H1 (cell line): ENCODE data around the gene VWA3B. TPM values are rescaled to one million over a fixed set of nuclear protein-coding genes. Genes with fewer than 3 reads are reported as not detected.

Experiments
- EZH2 ChIP-seq: fragments of 200-600 bp; sonication (generic); IDR thresholded peaks from 2 replicates; pipeline ENCODE4 v1.7.1; 2012; ENCODE audit warnings: low read depth, mild to moderate bottlenecking, moderate library complexity, low read length, inconsistent platforms; ENCODE audit not compliant: severe bottlenecking
- KDM4A ChIP-seq: IDR thresholded peaks from one replicate; pipeline ENCODE4 v1.7.1; 2012; ENCODE audit warnings: low read depth, mild to moderate bottlenecking, moderate library complexity, low read length, inconsistent platforms; ENCODE audit not compliant: severe bottlenecking
- SUZ12 ChIP-seq: fragments of 200-600 bp; sonication (generic); IDR thresholded peaks from 2 replicates; pipeline ENCODE4 v1.6.1; 2012; ENCODE audit warnings: mild to moderate bottlenecking, inconsistent platforms, low read length, moderate library complexity, mixed read lengths
- polyA plus RNA-seq, 7 experiments: library from polyadenylated mRNA; depleted of rRNA in 3 of 7; stranded (reverse) in 5 of 7; unstranded in 2 of 7; fragments of >200 nt in 5 of 7; fragments of 200-250 nt in 2 of 7; gene quantifications; 1 replicate in 5 of 7; 2 replicates in 1 of 7; 4 replicates in 1 of 7; pipeline versions ENCODE4 v1.2.1 to v1.2.3, GENCODE V29; 2011 to 2013; ENCODE audit warnings: missing spikeins in 2 of 7, mixed read lengths in 2 of 7
- total RNA-seq: library from RNA; stranded (reverse); fragmentation: NEBNext Ultra II Directional; extraction: Animal tissue kit (Norgen Biotek cat#: 25700); gene quantifications from 2 replicates; pipeline ENCODE4 v1.2.1, GENCODE V29; 2021
- TF ChIP-seq, protein P1 (sequence below): fragments of 300-600 bp; sonication (generic); IDR thresholded peaks from 2 replicates; pipeline ENCODE4 v1.7.1; 2012; ENCODE audit warnings: low read length, moderate library complexity, mild to moderate bottlenecking, inconsistent platforms; ENCODE audit not compliant: insufficient replicate concordance
- TF ChIP-seq, protein P2 (sequence below): IDR thresholded peaks from 2 replicates; pipeline ENCODE4 v1.6.1; 2011; ENCODE audit warnings: low read length, improper control_type of control experiment

VWA3B gene
- total and polyA plus RNA-seq, 2 of the 8 experiments (the other 6 are each of a cell fraction or from before 2014, with no cell fraction given): not detected

DNA sequence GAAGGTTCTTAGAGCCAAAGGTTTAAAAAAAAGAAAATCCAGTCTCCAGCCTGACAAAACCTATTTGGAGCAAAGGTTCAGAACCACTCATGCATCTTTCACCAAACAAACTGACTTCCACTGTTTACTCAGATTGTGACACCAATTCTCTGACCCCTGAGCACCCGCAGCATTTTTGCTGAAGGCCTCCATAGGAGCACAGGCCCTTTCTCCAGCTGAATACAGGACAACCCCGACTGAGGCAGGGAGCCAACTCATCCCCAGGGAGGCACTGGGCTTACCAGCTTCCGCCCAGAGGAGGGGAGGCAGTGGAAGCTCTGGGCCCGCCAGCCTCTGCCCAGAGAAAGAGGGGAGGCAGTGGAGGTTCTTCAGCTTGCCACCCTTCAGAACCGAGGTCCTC, 208.3 kb downstream of the VWA3B start (continued):
- TF ChIP-seq, protein P1, sequence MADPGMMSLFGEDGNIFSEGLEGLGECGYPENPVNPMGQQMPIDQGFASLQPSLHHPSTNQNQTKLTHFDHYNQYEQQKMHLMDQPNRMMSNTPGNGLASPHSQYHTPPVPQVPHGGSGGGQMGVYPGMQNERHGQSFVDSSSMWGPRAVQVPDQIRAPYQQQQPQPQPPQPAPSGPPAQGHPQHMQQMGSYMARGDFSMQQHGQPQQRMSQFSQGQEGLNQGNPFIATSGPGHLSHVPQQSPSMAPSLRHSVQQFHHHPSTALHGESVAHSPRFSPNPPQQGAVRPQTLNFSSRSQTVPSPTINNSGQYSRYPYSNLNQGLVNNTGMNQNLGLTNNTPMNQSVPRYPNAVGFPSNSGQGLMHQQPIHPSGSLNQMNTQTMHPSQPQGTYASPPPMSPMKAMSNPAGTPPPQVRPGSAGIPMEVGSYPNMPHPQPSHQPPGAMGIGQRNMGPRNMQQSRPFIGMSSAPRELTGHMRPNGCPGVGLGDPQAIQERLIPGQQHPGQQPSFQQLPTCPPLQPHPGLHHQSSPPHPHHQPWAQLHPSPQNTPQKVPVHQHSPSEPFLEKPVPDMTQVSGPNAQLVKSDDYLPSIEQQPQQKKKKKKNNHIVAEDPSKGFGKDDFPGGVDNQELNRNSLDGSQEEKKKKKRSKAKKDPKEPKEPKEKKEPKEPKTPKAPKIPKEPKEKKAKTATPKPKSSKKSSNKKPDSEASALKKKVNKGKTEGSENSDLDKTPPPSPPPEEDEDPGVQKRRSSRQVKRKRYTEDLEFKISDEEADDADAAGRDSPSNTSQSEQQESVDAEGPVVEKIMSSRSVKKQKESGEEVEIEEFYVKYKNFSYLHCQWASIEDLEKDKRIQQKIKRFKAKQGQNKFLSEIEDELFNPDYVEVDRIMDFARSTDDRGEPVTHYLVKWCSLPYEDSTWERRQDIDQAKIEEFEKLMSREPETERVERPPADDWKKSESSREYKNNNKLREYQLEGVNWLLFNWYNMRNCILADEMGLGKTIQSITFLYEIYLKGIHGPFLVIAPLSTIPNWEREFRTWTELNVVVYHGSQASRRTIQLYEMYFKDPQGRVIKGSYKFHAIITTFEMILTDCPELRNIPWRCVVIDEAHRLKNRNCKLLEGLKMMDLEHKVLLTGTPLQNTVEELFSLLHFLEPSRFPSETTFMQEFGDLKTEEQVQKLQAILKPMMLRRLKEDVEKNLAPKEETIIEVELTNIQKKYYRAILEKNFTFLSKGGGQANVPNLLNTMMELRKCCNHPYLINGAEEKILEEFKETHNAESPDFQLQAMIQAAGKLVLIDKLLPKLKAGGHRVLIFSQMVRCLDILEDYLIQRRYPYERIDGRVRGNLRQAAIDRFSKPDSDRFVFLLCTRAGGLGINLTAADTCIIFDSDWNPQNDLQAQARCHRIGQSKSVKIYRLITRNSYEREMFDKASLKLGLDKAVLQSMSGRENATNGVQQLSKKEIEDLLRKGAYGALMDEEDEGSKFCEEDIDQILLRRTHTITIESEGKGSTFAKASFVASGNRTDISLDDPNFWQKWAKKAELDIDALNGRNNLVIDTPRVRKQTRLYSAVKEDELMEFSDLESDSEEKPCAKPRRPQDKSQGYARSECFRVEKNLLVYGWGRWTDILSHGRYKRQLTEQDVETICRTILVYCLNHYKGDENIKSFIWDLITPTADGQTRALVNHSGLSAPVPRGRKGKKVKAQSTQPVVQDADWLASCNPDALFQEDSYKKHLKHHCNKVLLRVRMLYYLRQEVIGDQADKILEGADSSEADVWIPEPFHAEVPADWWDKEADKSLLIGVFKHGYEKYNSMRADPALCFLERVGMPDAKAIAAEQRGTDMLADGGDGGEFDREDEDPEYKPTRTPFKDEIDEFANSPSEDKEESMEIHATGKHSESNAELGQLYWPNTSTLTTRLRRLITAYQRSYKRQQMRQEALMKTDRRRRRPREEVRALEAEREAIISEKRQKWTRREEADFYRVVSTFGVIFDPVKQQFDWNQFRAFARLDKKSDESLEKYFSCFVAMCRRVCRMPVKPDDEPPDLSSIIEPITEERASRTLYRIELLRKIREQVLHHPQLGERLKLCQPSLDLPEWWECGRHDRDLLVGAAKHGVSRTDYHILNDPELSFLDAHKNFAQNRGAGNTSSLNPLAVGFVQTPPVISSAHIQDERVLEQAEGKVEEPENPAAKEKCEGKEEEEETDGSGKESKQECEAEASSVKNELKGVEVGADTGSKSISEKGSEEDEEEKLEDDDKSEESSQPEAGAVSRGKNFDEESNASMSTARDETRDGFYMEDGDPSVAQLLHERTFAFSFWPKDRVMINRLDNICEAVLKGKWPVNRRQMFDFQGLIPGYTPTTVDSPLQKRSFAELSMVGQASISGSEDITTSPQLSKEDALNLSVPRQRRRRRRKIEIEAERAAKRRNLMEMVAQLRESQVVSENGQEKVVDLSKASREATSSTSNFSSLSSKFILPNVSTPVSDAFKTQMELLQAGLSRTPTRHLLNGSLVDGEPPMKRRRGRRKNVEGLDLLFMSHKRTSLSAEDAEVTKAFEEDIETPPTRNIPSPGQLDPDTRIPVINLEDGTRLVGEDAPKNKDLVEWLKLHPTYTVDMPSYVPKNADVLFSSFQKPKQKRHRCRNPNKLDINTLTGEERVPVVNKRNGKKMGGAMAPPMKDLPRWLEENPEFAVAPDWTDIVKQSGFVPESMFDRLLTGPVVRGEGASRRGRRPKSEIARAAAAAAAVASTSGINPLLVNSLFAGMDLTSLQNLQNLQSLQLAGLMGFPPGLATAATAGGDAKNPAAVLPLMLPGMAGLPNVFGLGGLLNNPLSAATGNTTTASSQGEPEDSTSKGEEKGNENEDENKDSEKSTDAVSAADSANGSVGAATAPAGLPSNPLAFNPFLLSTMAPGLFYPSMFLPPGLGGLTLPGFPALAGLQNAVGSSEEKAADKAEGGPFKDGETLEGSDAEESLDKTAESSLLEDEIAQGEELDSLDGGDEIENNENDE: no peak
- TF ChIP-seq EZH2: no peak
- no peak for TF ChIP-seq KDM4A
- no peak for TF ChIP-seq SUZ12
- TF ChIP-seq, protein P2, sequence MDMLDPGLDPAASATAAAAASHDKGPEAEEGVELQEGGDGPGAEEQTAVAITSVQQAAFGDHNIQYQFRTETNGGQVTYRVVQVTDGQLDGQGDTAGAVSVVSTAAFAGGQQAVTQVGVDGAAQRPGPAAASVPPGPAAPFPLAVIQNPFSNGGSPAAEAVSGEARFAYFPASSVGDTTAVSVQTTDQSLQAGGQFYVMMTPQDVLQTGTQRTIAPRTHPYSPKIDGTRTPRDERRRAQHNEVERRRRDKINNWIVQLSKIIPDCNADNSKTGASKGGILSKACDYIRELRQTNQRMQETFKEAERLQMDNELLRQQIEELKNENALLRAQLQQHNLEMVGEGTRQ: no peak
